OCI-LY3 (cell line): ENCODE data around the gene GRHPR.

Source experiments
- H2AFZ ChIP-seq: fragments of 200-600, 300-600 bp; shearing (Covaris generic); 2 replicates; pipeline ENCODE4 v1.6.0; 2014; ENCODE audit warnings: antibody characterized with exemption, low read depth, low read length
- H3K27ac ChIP-seq: fragments of 200-600, 300-600 bp; sonication (generic); 2 replicates; pipeline ENCODE4 v1.5.1; 2014; ENCODE audit warnings: mild to moderate bottlenecking, low read length, moderate library complexity, mixed read lengths
- H3K27me3 ChIP-seq: fragments of 200-600, 300-600 bp; sonication (generic); 2 replicates; pipeline ENCODE4 v1.6.1; 2014; ENCODE audit warnings: low read depth, low read length, mixed read lengths
- H3K36me3 ChIP-seq: fragments of 200-600, 300-600 bp; sonication (generic); replicated peaks from 2 replicates; pipeline ENCODE3; 2014; ENCODE audit warnings: low read depth, low read length, mixed read lengths
- H3K4me1 ChIP-seq: fragments of 300-600, 200-600 bp; sonication (generic); 2 replicates; pipeline ENCODE4 v1.6.1; 2014; ENCODE audit warnings: low read length, mixed read lengths
- H3K4me2 ChIP-seq: fragments of 200-600, 300-600 bp; sonication (generic); 2 replicates; pipeline ENCODE4 v1.6.1; 2014; ENCODE audit warnings: low read length, mixed read lengths
- H3K4me3 ChIP-seq: fragments of 300-600, 200-600 bp; sonication (generic); 2 replicates; pipeline ENCODE4 v1.5.1; 2014; ENCODE audit warnings: antibody characterized with exemption, mild to moderate bottlenecking, low read length, moderate library complexity
- H3K79me2 ChIP-seq: fragments of 300-600, 200-600 bp; shearing (Covaris generic); 2 replicates; pipeline ENCODE4 v1.6.1; 2014; ENCODE audit warnings: mild to moderate bottlenecking, low read length, mixed read lengths
- H3K9ac ChIP-seq: fragments of 300-600, 200-600 bp; shearing (Covaris generic); 2 replicates; pipeline ENCODE4 v1.6.0; 2014; ENCODE audit warnings: mild to moderate bottlenecking, low read length, moderate library complexity
- H3K9me3 ChIP-seq: fragments of 200-600, 300-600 bp; shearing (Covaris generic); 2 replicates; pipeline ENCODE4 v1.6.1; 2014; ENCODE audit warnings: low read length, mixed read lengths; ENCODE audit not compliant: insufficient read depth
- H4K20me1 ChIP-seq: fragments of 200-600, 300-600 bp; sonication (generic); 2 replicates; pipeline ENCODE4 v1.6.1; 2016; ENCODE audit warnings: low read length, mixed read lengths; ENCODE audit not compliant: insufficient read depth
- CTCF ChIP-seq: fragments of 200-600, 300-600 bp; sonication (generic); IDR thresholded peaks from 2 replicates; pipeline ENCODE4 v1.5.1; 2014; ENCODE audit warnings: antibody characterized with exemption, low read length, low read depth
- EZH2phosphoT487 ChIP-seq: fragments of 200-600 bp; shearing (Covaris generic); IDR thresholded peaks from 2 replicates; pipeline ENCODE4 v1.6.1; 2018; ENCODE audit warnings: antibody characterized with exemption, mixed run types, low read depth

GRHPR gene

GRCh38 chr9:37449862-37450632 lies 27.6 kb downstream of the GRHPR start:
- Histone ChIP-seq H3K36me3 (peaks cover 10% of the 10 kb centered on the region), H3K4me2 (peak overlapping the region; percentile 34; the same call in 1 of the 2 replicates), H3K4me3 (peak overlapping the region; percentile 28; the same call in 1 of the 2 replicates), H3K27ac (peak overlapping the region; percentile 43), H3K9ac (peak overlapping the region; percentile 24; the same call in 1 of the 2 replicates), H3K27me3 (no peaks in the 10 kb centered on the region), H4K20me1 (peaks cover 50% of the 10 kb centered on the region), H3K9me3 (no peaks in the 10 kb centered on the region), H3K4me1 (peaks cover 11% of the 10 kb centered on the region), H2AFZ (no peak overlapping the region), H3K79me2 (peaks cover 89% of the 10 kb centered on the region)
- no peak for TF ChIP-seq EZH2phosphoT487
- TF ChIP-seq CTCF, result peak; percentile 15; the same call in 1 of the 2 replicates

- H3K9ac ChIP-seq, result no peak overlapping the region
- H3K4me2 ChIP-seq, result no peak overlapping the region
- H3K4me1 ChIP-seq, result peaks cover 11% of the 10 kb centered on the region
- no peaks in the 10 kb centered on the region for H3K27me3 ChIP-seq
- no peak for TF ChIP-seq CTCF
- no peak for TF ChIP-seq EZH2phosphoT487
- H3K79me2 ChIP-seq, result peaks cover 91% of the 10 kb centered on the region
- H3K4me3 ChIP-seq, result no peak overlapping the region
- H3K36me3 ChIP-seq, result peaks cover 10% of the 10 kb centered on the region
- peaks cover 60% of the 10 kb centered on the region for H4K20me1 ChIP-seq
- no peaks in the 10 kb centered on the region for H3K9me3 ChIP-seq
- H3K27ac ChIP-seq, result no peak overlapping the region
- no peak overlapping the region for H2AFZ ChIP-seq
These were observed 29.1 kb downstream of the GRHPR start for GRCh38 chr9:37451628-37452027.

- H3K27me3 ChIP-seq, result no peaks in the 10 kb centered on the region
- no peak overlapping the region for H3K4me3 ChIP-seq
- no peaks in the 10 kb centered on the region for H3K9me3 ChIP-seq
- peaks cover 11% of the 10 kb centered on the region for H3K4me1 ChIP-seq
- H4K20me1 ChIP-seq, result peaks cover 64% of the 10 kb centered on the region
- peaks cover 92% of the 10 kb centered on the region for H3K79me2 ChIP-seq
- no peak overlapping the region for H2AFZ ChIP-seq
- peaks cover 15% of the 10 kb centered on the region for H3K36me3 ChIP-seq
- TF ChIP-seq EZH2phosphoT487 (no peak), CTCF (no peak)
- H3K27ac ChIP-seq, result no peak overlapping the region
- H3K4me2 ChIP-seq, result no peak overlapping the region
- no peak overlapping the region for H3K9ac ChIP-seq
These were observed 30.1 kb downstream of the GRHPR start for GRCh38 chr9:37452611-37453010.

GRCh38 chr9:37453827-37454226 lies 31.3 kb downstream of the GRHPR start:
- Histone ChIP-seq H3K4me1 (peaks cover 11% of the 10 kb centered on the region), H3K36me3 (peaks cover 12% of the 10 kb centered on the region), H3K9ac (no peak overlapping the region), H3K79me2 (peaks cover 97% of the 10 kb centered on the region), H3K27ac (no peak overlapping the region), H3K4me2 (no peak overlapping the region), H4K20me1 (peaks cover 76% of the 10 kb centered on the region), H3K9me3 (no peaks in the 10 kb centered on the region), H2AFZ (no peak overlapping the region), H3K27me3 (no peaks in the 10 kb centered on the region), H3K4me3 (no peak overlapping the region)
- TF ChIP-seq CTCF (no peak), EZH2phosphoT487 (no peak)
